HG03520 (cell line): Measurements from ENCODE around the gene HEBP1.

Source experiments
- ATAC-seq: cut with Tn5 transposase; IDR thresholded peaks from one replicate; pipeline ENCODE4 v1.9.1; 2021; ENCODE audit warnings: mild to moderate bottlenecking, moderate library complexity; ENCODE audit not compliant: unreplicated experiment

HEBP1 gene

GRCh38 chr12:12992418-12993130 lies 7.5 kb downstream of the HEBP1 start:
- ATAC-seq: no peak

DNA sequence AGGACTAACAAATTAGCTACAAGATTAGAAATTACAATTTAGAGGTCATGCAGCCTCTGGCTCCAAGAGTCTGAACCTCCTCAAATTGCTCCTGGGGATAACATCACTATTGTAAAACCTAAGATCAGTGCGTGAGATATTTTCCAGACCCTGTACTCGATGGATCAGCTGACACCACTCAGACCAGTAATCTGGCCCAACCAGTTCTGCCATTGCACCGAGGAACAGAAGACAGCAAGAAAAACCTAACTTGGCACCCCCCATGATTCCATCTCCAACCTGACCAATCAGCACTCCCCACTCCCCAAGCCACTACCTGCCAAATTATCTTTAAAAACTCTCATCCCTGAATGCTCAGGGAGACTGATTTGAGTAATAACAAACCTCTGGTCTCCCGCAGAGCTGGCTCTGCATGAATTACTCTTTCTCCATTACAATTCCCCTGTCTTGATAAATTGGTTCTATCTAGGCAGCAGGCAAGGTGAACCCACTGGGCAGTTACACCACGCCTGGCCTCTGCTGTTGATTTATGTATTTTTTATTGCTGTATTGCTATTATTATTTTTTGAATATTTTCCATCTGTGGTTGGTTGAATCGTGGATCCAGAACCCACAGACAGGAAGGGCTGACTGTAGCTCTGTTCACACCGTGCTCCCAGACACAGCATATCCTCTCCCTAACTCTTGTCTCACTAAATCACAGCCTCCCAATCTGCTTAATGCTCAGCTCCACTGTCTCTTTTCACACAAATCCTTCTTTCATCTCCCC lies 9.2 kb downstream of the HEBP1 start:
- ATAC-seq: no peak

DNA sequence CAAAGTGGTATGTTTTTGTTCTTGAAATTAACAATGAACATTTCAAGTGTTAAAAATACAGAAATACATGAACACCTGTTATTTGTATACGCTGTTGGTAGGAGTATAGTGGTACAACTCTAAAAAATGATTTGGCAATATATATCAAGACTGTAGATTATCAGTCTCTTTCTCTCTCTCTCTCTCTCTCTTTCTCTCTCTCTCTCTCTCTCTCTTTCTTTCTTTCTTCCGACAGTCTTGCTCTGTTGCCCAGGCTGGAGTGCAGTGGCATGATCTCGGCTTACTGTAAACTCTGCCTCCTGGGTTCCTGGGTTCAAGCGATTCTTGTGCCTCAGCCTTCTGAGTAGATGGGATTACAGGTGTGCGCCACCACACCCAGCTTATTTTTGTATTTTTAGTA lies 12.6 kb downstream of the HEBP1 start:
- no peak for ATAC-seq

- ATAC-seq: no peak
These were observed 13.2 kb downstream of the HEBP1 start for GRCh38 chr12:12986775-12987331.

- ATAC-seq: peak; percentile 53
These were observed 14.2 kb downstream of the HEBP1 start for GRCh38 chr12:12985817-12986408.

DNA sequence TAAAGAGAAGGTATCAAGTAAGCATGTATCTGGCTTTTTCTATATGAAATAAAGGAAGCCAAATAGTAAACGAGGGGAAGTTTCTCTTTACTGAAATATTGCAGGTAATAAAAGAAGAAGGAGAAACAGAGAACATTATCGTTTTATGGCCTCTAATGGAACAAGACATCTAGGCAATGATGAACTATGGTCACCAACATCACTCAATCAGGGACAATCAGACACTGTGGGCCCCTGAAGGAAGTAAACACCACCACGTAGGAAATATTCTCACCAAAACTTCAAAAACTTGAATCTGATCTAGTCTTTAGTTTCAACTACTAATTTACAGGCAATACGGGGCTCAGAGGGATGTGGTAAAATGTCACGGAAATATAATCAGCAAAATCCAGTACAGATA lies 15.9 kb downstream of the HEBP1 start:
- ATAC-seq: no peak

DNA sequence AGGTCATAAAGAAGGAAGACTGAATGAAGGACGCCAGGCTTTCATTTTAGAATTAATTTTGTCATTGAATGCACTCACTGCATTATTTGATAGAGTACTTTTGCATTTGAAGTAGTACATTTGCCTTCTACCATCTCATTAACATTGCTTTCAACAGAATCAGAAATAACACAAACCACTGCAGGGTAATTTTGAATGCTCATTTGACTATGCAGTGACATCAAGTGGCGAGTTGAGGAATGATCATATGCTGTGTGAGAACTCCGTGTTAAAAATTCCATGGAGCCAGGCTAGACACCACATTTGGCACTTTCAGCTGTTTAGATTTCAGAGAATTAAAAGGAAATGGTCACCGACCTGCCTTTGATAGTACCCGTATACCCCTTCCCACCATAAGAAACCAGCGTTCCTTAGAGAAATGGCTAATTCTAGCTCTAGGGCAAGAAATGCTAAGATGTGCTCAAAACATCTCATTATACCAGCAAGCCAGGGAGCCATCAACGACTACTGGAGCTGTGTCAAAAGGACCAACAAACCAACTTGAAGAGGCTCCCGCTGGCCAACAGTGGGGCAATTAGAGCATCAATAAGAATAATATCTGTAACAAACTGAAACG lies 16.5 kb downstream of the HEBP1 start:
- ATAC-seq: no peak

DNA sequence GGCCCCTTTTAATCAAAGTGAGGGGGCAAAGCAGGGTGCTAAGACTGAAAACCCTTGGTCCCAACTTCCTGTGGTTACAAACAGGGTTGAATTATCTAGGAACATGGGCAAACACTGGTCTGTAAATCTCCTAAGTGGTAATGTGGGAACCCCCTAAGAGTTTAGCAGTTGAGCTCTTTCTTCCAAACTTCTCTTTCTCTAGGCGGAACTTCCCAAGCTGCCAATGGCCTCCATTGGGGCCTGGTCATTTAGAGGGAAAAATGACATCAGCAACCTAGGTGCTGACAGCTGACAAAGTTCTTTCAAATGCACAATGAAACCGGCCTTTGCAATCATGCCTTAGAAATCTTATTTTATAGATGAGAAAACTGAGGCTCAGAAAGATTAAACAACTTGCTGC lies 17.7 kb downstream of the HEBP1 start:
- no peak for ATAC-seq

DNA sequence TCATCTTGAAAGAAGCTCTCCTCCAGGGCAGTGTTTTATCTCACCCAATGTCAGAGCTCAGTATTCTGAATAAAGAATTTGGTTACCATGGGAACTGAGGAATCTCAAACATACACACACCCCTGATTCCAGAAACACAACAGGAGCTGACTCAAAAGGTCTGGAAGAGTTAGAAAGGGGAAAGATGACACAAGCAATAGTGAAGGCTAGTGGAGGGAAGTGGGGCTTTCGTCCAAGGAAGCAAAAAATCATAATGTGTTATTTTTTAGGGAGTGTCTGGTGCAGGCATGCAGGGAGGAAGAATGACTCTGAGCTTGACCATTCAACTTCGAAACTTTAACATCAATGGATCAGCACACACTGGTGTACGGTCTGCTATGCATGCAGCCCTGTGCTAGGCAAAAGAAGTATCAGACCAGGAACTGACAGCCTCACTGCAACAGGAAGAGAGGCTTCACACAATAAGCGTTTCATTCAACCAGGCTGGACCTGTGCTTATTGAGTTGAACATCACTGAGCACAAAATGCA lies 20.3 kb downstream of the HEBP1 start:
- no peak for ATAC-seq

DNA sequence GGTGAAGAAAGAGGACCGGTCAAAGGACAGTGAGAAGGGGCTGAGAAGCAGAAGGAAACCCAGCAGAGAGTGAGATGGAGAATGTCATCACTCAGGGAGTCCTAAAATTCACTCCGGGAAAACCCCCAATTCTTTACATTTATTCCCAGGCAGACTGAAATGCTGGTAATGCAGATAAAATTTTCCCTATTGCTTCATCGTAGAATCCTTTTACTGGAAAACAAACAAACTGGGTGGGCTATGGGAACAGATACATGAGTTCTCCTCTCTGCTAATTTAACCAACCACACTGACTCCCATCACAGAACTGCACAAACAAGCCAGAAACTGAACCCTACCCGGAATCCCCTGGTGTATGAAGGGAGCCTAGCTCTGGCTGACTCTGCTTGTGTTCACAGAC lies 20.9 kb downstream of the HEBP1 start:
- no peak for ATAC-seq

GRCh38 chr12:12977231-12977630 lies 22.8 kb downstream of the HEBP1 start:
- ATAC-seq: no peak

GRCh38 chr12:12976366-12976765 lies 23.7 kb downstream of the HEBP1 start:
- ATAC-seq: no peak

- no peak for ATAC-seq
These were observed 24.6 kb downstream of the HEBP1 start for GRCh38 chr12:12975322-12976077.

DNA sequence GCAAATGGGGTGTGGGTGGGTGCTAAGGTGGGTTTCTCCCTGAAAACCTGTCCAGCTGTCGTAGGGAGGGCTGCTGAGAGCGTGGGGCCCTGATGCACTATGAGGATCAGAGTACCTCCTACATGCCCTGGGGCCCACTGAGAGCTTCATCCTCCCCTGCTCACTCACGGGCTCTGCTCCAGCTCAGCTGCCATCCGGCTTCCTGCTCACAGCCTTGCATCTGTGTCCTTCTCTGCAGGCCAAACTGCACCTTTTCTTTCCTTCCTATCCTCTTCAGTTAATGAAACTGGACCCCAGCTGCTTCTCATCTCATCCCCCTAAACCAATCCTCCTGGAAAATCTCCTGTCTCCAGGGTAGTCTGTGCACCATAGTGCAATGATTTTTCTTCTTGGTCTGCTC lies 25.9 kb downstream of the HEBP1 start:
- ATAC-seq: no peak

GRCh38 chr12:12973019-12973418 lies 27.0 kb downstream of the HEBP1 start:
- ATAC-seq: no peak

DNA sequence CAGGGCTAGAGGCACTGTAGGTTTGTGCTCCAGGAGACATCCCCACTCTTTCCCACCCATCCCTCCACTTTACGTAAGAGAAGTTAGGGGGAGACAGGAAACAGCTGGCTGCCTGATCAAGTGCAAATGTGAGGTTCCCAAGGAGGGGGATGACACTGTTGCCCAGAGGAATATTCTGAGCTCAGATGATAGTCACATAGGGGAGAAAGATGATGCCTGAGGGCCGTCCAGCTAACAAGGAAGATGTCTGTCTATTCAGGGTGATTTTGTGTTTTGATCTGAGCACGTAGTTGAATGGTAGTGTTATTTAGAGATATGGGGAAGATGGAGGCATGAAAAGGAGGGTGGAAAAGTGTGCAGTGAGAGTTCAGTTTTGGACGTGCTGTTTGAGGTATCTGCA lies 34.2 kb downstream of the HEBP1 start:
- ATAC-seq: no peak

DNA sequence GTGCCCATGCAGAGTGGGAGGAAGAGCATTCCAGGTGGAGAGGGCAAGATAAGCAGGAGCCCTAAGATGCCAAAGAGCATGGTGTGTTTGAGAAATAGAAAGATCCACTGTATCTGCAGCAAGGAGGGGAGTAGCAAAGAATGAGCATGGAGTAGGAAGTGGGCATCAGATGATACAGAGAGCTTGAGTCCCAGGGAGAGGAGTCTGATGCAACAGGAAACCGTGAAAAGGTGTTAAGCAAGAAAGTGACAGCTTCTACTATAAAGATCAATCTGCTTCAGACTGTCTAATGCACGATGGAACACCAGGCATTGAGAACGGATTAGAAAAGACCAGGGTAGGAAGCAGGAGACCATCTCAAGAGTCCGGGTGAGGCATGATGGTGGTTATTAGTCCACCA lies 35.8 kb downstream of the HEBP1 start:
- no peak for ATAC-seq

GRCh38 chr12:12960639-12961209 lies 39.3 kb downstream of the HEBP1 start:
- no peak for ATAC-seq

- no peak for ATAC-seq
These were observed 41.2 kb downstream of the HEBP1 start for GRCh38 chr12:12958886-12959285.
